IgD-negative memory B cell (primary cell): ENCODE results near the gene MORN4. TPM values are rescaled to one million over a fixed set of nuclear protein-coding genes. Genes with fewer than 3 reads are reported as not detected.

Source experiments
- H3K27ac Mint-ChIP-seq, 3 donors: one replicate each; pipeline ENCODE4 v1.8.0; 2020 to 2022; ENCODE audit warnings: mild to moderate bottlenecking in 3 of 3, mixed read lengths in 3 of 3, moderate library complexity in 1 of 3
- H3K27me3 Mint-ChIP-seq: one replicate; pipeline ENCODE4 v1.8.0; 2021; ENCODE audit warnings: mixed read lengths
- H3K36me3 Mint-ChIP-seq: one replicate; pipeline ENCODE4 v1.8.0; 2020; ENCODE audit warnings: mild to moderate bottlenecking, mixed read lengths
- H3K4me1 Mint-ChIP-seq, 3 donors: one replicate each; pipeline ENCODE4 v1.8.0; 2020 to 2022; ENCODE audit warnings: mixed read lengths in 3 of 3, mild to moderate bottlenecking in 1 of 3
- H3K4me3 Mint-ChIP-seq, 4 donors: one replicate each; pipeline ENCODE4 v1.8.0; 2020 to 2022; ENCODE audit warnings: mild to moderate bottlenecking in 4 of 4, mixed read lengths in 4 of 4, moderate library complexity in 3 of 4
- H3K9me3 Mint-ChIP-seq, 3 donors: one replicate each; pipeline ENCODE4 v1.8.0; 2020 to 2021; ENCODE audit warnings: mixed read lengths in 3 of 3, mild to moderate bottlenecking in 1 of 3
- polyA plus RNA-seq: library from polyadenylated mRNA; unstranded; fragments of 300-500 nt; fragmentation: Illumina TruSeq; gene quantifications from one replicate; pipeline ENCODE4 v1.2.3, GENCODE V29; 2021

MORN4 gene
- polyA plus RNA-seq, 1 donor from 2014 or later, result 2.1 TPM

DNA sequence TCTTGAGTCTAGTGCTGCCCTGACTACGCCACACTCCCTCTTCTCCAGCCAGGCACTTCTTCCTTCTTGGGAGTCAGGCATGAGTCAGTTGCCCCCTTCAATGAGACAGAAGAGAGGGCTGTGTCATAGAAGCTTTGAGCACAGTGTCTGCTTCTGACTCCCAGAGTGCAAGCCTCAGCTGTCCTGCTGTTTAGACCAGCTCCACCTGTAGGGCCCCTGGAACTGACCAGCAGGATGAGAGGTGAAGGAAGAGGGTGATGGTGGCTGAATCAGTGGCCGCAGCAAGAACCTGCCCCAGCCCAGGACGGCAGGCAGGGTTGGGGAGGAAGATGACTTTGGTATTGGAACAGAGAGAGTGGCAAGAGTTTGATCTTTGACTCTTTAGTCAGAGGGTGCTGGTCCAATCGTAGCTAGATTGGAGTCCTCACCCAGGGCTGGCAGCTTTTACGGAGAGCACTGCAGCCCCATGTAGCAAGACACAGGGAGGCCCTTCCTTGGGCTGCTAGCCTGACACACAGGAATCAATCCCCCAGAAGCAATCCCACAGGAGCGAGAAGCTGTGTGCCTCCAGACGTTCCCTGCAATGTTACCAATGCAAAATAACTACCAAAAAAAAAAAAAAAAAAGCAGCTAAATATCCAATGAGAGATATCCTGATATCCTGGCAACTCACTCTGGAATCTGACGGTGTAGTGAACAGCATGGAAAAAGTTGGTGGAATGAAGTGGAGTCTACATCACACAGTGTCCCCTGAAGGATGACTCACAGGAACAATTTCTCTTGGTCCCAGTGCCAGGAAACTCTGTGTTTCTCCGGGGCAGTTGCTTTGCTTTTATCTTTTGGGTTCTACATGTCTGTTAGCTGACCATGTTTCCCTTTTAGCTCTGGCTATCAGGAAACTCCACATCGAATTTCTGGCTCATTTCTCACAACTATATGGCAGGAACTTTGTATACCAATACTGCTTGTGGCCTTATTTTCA, 36.9 kb downstream of the MORN4 start:
- Mint-ChIP-seq H3K9me3 (no peaks in the 10 kb centered on the region), H3K27ac (no peak overlapping the region), H3K36me3 (no peaks in the 10 kb centered on the region), H3K27me3 (peaks cover 2% of the 10 kb centered on the region), H3K4me3 (no peak overlapping the region), H3K4me1 (no peaks in the 10 kb centered on the region)

- no peak overlapping the region for H3K4me3 Mint-ChIP-seq
- H3K27me3 Mint-ChIP-seq, result peaks cover 2% of the 10 kb centered on the region
- H3K36me3 Mint-ChIP-seq, result no peaks in the 10 kb centered on the region
- H3K4me1 Mint-ChIP-seq, result no peaks in the 10 kb centered on the region
- no peaks in the 10 kb centered on the region for H3K9me3 Mint-ChIP-seq
- H3K27ac Mint-ChIP-seq, result no peak overlapping the region
Measured at GRCh38 chr10:97593421-97593820, 39.9 kb downstream of the MORN4 start.

DNA sequence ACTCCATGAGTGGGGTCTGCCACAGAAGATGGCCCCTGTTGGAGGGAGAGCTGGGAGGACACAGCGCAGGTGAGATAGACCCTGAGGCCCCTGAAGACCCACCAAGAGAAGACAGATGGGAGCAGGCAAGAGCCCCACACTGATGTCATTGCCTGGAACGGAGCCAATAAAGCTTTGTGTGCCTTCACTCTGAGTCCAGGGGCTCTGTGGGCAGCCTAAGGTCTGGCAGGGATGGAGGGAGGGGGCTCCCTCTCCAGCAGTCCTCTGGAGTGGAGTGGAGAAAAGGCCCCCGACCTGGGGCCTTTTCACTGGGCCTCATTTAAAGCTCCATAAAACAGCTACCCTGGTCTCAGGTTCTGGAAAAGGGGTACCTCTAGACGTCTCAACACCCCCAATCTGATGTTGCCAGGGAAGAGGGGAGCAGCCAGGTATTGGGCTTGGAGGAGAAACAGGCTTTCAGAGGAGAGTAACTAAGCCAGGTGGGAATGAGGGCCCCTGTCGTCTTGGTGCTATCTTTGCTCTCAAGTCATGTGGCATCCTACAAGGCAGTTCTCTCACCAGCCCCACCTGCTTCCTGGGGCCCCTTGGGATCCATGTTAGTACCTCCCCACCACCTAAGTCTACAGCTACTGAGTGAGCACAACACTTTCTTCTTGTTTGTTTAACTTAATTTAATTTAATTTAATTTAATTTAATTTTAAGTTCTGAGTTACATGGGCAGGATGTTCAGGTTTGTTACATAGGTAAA, 42.4 kb downstream of the MORN4 start:
- Mint-ChIP-seq H3K4me3 (no peak overlapping the region), H3K27ac (no peak overlapping the region), H3K27me3 (peaks cover 2% of the 10 kb centered on the region), H3K36me3 (no peaks in the 10 kb centered on the region), H3K4me1 (no peaks in the 10 kb centered on the region), H3K9me3 (no peaks in the 10 kb centered on the region)

DNA sequence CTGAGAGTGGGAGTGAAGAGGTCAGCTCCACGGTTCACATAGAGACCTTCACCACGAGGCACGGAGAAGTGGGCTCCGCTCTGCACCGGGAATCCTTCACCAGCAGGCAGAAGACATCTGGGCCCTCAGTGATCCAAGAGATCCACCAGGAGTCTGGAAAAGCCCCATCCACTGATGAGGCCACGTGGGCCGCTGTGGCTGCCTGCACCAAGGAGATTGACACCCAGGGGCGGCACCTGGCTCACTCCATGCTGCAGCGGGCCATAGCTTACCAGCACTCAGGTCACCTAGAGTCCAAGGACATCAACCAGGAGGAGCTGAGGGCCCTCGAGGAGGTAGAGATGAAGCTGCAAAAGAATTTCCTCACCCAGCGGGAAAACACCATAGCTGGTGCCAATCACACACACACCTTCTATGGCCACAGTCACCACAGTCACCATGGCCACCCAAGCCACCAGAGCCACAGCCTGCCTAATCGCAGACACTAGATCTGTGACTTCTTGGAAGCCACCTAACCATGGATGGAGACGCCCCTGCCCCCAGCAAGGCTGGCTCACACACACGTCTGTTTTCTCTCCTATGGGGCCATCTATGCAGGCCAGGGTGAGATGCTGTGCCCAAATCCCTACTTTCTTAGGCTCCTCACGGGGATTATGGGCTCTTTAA, 43.1 kb downstream of the MORN4 start:
- no peaks in the 10 kb centered on the region for H3K4me1 Mint-ChIP-seq
- no peak overlapping the region for H3K27ac Mint-ChIP-seq
- H3K9me3 Mint-ChIP-seq, result no peaks in the 10 kb centered on the region
- H3K27me3 Mint-ChIP-seq, result peaks cover 2% of the 10 kb centered on the region
- no peak overlapping the region for H3K4me3 Mint-ChIP-seq
- no peaks in the 10 kb centered on the region for H3K36me3 Mint-ChIP-seq

- H3K27me3 Mint-ChIP-seq, result peaks cover 2% of the 10 kb centered on the region
- H3K9me3 Mint-ChIP-seq, result no peaks in the 10 kb centered on the region
- H3K36me3 Mint-ChIP-seq, result no peaks in the 10 kb centered on the region
- H3K27ac Mint-ChIP-seq, result no peak within 1 kb of the TSS
- H3K4me3 Mint-ChIP-seq, result no peak within 1 kb of the TSS
- no peaks in the 10 kb centered on the region for H3K4me1 Mint-ChIP-seq
Measured at GRCh38 chr10:97589479-97589878, 43.8 kb downstream of the MORN4 start, which contains the start of gene C10orf62. Gene C10orf62, plus strand, starts transcription at chr10:97589721. Its CDS starts 177 bp downstream, at chr10:97589898.

DNA sequence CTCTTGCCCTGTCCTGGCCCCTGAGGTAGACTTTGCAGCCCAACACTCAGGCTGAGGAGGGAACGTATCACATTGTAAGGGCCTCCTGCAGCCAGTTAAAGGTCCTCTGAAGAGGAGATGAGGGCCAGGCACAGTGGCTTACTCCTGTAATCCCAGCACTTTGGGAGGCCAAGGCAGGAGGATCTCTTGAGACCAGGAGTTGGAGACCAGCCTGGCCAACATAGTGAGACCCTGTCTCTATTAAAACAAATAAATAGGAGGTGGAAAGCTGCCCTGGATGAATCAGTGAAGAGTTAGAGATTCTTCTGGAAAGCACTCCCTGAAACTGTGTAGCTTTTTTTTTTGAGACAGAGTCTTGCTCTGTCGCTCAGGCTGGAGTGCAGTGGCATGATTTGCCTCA, 46.1 kb downstream of the MORN4 start:
- Mint-ChIP-seq H3K4me3 (no peak overlapping the region), H3K27ac (no peak overlapping the region), H3K36me3 (no peaks in the 10 kb centered on the region), H3K9me3 (no peaks in the 10 kb centered on the region), H3K27me3 (peaks cover 2% of the 10 kb centered on the region), H3K4me1 (no peaks in the 10 kb centered on the region)

DNA sequence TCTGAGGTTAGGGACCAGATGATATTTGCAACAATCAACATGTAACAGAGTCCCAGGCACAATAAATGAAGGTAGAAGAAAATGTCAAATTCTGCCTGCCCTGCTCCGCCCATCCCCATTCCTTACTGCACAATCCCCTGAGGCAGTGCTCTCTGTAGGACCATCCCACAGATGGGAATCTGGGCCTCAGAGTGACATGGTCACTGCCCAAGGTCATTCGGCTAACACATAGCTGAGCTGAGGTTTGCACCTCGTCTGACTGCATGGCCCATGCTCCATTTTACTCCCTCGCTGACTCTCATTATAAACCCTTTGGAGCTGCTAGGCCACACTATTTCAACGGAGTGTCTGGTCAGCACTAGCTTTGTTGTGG, 47.9 kb downstream of the MORN4 start:
- Mint-ChIP-seq H3K36me3 (no peaks in the 10 kb centered on the region), H3K9me3 (no peaks in the 10 kb centered on the region), H3K4me3 (no peak overlapping the region), H3K27ac (no peak overlapping the region), H3K27me3 (no peaks in the 10 kb centered on the region), H3K4me1 (no peaks in the 10 kb centered on the region)

DNA sequence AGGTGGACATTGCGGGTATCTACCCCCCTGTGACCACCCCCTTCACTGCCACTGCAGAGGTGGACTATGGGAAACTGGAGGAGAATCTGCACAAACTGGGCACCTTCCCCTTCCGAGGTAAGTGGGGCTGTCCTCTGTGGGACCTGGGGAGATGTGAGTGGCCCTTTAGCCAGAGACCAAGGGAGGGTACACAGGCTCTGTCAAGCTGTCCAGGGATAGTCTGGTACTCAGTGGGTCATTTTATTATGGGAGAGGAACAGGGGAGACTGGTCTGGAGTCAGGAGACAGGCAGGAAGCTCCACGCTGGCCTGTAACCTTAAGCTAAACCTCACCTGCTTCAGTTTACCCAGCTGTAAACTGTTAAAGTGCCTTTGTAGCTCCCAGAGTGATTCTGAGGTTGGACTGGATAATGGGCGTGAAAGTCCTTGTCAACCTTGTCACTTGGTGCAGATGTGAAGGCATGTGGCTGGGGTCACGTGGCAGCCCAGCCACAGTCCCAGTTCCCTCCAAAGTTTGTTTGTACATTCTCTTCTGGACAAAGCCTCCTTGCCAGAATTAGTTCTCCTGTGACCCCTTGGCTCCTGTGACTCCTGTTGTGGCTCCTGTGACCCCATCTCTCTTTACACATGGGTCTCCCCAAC, 48.4 kb downstream of the MORN4 start:
- Mint-ChIP-seq H3K4me1 (no peaks in the 10 kb centered on the region), H3K27me3 (peaks cover 1% of the 10 kb centered on the region), H3K27ac (no peak overlapping the region), H3K36me3 (no peaks in the 10 kb centered on the region), H3K9me3 (no peaks in the 10 kb centered on the region), H3K4me3 (no peak overlapping the region)

- Mint-ChIP-seq H3K27me3 (peaks cover 1% of the 10 kb centered on the region), H3K9me3 (no peaks in the 10 kb centered on the region), H3K4me3 (no peak within 1 kb of the TSS), H3K36me3 (no peaks in the 10 kb centered on the region), H3K27ac (no peak within 1 kb of the TSS), H3K4me1 (no peaks in the 10 kb centered on the region)
Measured at GRCh38 chr10:97584060-97584797, 49.1 kb downstream of the MORN4 start, which contains the start of gene HOGA1. Gene HOGA1, plus strand, starts transcription at chr10:97584389. Its CDS starts 315 bp downstream, at chr10:97584704.

DNA sequence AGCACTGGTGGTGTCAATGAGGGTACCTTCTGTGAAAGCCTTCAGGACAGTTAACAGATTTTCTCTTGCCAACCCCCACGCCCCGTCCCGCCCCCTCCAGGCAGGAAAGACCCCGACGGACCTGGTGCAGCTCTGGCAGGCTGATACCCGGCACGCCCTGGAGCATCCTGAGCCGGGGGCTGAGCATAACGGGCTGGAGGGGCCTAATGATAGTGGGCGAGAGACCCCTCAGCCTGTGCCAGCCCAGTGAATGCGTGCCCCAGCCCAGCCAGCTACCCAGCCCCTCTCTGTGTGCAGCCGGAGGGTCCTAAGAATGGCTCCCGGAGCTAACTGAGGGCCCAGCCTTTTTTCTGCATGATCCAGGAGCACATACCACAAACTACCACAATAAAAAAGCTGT, 49.8 kb downstream of the MORN4 start:
- no peaks in the 10 kb centered on the region for H3K36me3 Mint-ChIP-seq
- no peaks in the 10 kb centered on the region for H3K4me1 Mint-ChIP-seq
- H3K9me3 Mint-ChIP-seq, result no peaks in the 10 kb centered on the region
- H3K4me3 Mint-ChIP-seq, result no peak overlapping the region
- H3K27ac Mint-ChIP-seq, result no peak overlapping the region
- peaks cover 1% of the 10 kb centered on the region for H3K27me3 Mint-ChIP-seq

DNA sequence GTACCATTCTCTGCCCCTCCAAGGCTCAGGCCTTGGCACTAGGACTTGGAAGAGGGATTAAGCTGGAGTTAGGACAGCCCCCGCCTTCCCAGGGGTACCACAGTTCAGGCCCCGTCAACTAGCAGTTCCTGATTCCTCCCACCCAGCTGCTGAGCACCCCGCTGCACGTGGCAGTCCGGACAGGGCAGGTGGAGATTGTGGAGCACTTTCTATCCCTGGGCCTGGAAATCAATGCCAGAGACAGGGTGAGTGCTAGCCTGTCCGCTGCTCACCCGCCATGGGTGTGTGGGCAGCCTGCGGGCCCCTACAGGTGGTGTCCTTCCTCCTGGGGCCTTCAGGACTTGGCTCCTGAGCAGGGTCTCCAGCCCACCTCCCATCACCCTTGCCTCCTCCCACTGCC, 51.1 kb downstream of the MORN4 start:
- Mint-ChIP-seq H3K27me3 (peaks cover 2% of the 10 kb centered on the region), H3K27ac (no peak overlapping the region), H3K4me3 (no peak overlapping the region), H3K36me3 (no peaks in the 10 kb centered on the region), H3K9me3 (no peaks in the 10 kb centered on the region), H3K4me1 (no peaks in the 10 kb centered on the region)

DNA sequence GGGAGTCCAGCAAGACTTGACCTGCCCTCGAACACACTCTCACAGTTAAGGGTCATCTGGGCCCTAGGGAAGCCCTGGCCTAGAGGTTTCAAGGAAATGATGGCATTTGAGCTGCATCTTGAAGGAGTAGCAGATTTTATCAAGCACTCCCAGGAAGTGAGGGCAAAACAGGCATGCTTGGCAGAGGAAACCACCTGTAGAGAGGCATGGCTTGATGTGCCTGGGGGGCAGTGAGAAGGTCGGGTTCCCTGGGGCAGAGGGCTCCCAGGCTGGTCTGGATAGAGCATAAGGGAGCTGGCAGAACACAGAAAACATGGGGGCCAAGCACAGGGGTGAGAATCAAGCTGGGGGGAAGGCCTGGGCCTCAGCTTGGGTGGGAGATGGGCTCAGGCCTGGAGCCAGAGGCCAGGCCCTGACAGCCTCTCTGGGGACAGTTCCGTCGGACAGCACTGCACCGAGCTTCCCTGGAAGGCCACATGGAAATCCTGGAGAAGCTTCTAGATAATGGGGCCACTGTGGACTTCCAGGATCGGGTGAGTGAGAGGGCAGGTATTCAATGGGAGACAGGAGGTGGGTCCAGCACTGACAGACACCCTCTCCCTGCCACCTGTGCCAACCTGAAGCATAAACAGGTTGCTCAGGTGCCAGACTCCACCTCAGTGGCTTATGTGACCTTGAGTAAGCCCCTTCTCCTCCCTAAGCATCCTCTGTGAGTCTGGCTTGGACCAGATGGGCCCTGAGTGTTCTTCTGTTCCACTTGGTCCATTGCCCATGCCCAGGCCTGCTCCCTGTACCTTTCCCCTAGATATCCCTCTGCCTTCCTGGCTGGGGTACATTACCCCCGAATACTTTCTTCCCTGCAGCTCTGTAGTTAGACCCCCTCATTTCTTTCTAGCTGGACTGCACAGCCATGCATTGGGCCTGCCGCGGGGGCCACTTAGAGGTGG, 52.6 kb downstream of the MORN4 start:
- H3K4me3 Mint-ChIP-seq, result no peak overlapping the region
- H3K9me3 Mint-ChIP-seq, result no peaks in the 10 kb centered on the region
- H3K4me1 Mint-ChIP-seq, result no peaks in the 10 kb centered on the region

GRCh38 chr10:97578171-97578844, 55.0 kb downstream of the MORN4 start:
- Mint-ChIP-seq H3K9me3 (no peaks in the 10 kb centered on the region), H3K36me3 (no peaks in the 10 kb centered on the region), H3K27me3 (peaks cover 2% of the 10 kb centered on the region), H3K4me3 (no peak overlapping the region), H3K27ac (no peak overlapping the region), H3K4me1 (no peaks in the 10 kb centered on the region)

More for the DNA sequence above, 52.6 kb downstream of the MORN4 start:
- Mint-ChIP-seq H3K27ac (no peak overlapping the region), H3K27me3 (peaks cover 2% of the 10 kb centered on the region), H3K36me3 (no peaks in the 10 kb centered on the region)
